ENCODE measurements around the gene DTX3L. TPM values are rescaled to one million over a fixed set of nuclear protein-coding genes. Genes with fewer than 3 reads are reported as not detected.

DTX3L gene
- 18.6 and 19.8 TPM in 2 replicates for total RNA-seq

DNA sequence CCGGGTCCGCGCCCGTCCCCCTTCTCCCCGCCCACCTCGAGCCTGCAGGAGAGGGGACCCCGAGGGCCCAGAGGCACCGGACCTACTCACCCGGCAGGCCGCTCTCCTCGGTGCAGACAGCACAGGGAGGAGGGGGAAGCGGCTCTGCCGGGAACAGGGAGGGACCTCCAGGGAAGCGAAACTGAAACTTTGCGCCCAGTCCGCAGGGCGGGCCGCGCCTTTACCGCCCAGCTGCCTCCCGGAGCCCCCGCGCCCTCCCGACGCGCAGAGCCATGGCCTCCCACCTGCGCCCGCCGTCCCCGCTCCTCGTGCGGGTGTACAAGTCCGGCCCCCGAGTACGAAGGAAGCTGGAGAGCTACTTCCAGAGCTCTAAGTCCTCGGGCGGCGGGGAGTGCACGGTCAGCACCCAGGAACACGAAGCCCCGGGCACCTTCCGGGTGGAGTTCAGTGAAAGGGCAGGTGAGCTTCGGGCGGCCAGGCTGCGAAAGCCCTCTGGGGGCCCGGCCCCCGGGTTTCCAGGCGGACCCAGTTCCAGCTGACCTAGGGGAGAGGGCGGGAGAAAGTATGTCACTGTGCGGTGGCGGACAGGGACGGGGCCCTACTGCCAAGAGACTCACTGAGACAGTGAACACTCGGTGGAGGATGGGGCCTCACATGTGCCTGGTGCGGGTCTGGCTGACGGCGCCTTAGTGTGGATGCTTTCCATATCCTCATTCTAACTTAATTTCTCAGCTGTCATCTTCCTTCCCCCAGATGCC lies at the start of gene DTX3L, which contains the start of gene PARP9:
Gene DTX3L, plus strand, starts transcription at position 184 of the 758 bp plus-strand sequence. Its CDS starts 89 bp downstream, at position 273.
Gene PARP9, minus strand, starts transcription at position 146 of the 758 bp plus-strand sequence. CDS start 4,680 bp downstream, outside the sequence.

DNA sequence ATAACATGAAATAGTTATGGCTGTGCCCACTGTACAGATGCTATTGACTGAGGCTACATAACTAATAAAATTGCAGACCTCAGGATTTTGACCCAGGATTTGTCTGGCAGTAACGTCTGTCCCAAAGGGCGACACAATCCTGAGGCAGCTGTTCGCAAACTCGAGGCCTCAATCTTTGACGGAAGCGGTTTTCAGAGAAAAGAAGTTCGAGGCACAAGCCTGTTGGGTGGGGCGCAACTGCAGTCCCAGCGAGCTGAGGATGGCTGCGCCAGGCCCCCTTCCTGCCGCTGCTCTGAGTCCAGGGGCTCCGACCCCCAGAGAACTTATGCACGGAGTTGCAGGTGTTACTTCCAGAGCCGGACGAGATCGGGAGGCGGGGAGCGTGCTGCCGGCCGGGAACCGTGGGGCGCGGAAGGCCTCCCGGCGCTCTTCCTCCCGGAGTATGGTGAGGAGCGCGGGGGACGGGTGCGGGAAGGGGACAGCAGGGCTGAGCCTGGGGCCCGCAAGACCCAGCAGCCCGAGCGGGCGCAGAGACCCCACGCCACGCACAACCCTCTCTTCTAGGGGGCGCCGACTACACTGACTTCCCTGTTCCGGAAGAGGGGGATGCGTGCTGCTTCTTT lies 13.4 kb downstream of the DTX3L start, which contains the start of gene PARP15:
Gene PARP15, plus strand, starts transcription at position 242 of the 623 bp plus-strand sequence. Its CDS starts 18 bp downstream, at position 260.

Other genes with a start within 250 kb of the DTX3L start
- 0.98 and 3.3 TPM in 2 replicates for gene CSTA, start 239.1 kb upstream of the DTX3L start, total RNA-seq
- gene MIX23, start 181.1 kb upstream of the DTX3L start, total RNA-seq, result 36.0 and 42.4 TPM in 2 replicates
- gene FAM162A, start 180.2 kb upstream of the DTX3L start, total RNA-seq, result 9.6 and 15.4 TPM in 2 replicates
- gene WDR5B, start 148.3 kb upstream of the DTX3L start, total RNA-seq, result 5.5 and 6.5 TPM in 2 replicates
- 28.7 and 34.2 TPM in 2 replicates for gene KPNA1, start 49.4 kb upstream of the DTX3L start, total RNA-seq
- 13.3 and 15.4 TPM in 2 replicates for gene PARP9, start within 50 bp of the DTX3L start, total RNA-seq
- 0.20 and 0.73 TPM in 2 replicates for gene PARP15, start 13.3 kb downstream of the DTX3L start, total RNA-seq
- 33.4 and 36.6 TPM in 2 replicates for gene PARP14, start 116.5 kb downstream of the DTX3L start, total RNA-seq
- gene HSPBAP1, start 229.5 kb downstream of the DTX3L start, total RNA-seq, result 4.8 and 7.0 TPM in 2 replicates
- gene SLC49A4, start 230.7 kb downstream of the DTX3L start, total RNA-seq, result 14.7 and 20.3 TPM in 2 replicates

Measured in subcutaneous preadipocyte (primary cell).